Fibroblast of lung (primary cell): ENCODE measurements around the gene LDLRAD4. TPM values are rescaled to one million over a fixed set of nuclear protein-coding genes. Genes with fewer than 3 reads are reported as not detected.

Experiments
- DNase-seq, 2 donors: peaks; one replicate each; pipeline versions ENCODE4 v3.0.0 to v3.0.0-alpha.2; 2010; ENCODE audit warnings: low read depth in 2 of 2
- H2AFZ ChIP-seq: 2 replicates; pipeline ENCODE4 v1.5.1; 2012; ENCODE audit warnings: low read length, control low read depth, inconsistent platforms
- H3K27ac ChIP-seq: 2 replicates; pipeline ENCODE4 v1.5.1; 2011; ENCODE audit warnings: low read length, control low read depth; ENCODE audit not compliant: insufficient read depth
- H3K27me3 ChIP-seq: 2 replicates; pipeline ENCODE4 v1.5.1; 2011; ENCODE audit warnings: mild to moderate bottlenecking, low read length; ENCODE audit not compliant: control insufficient read depth, insufficient read depth
- H3K36me3 ChIP-seq: 2 replicates; pipeline ENCODE4 v1.5.1; 2011; ENCODE audit warnings: low read length; ENCODE audit not compliant: control insufficient read depth, insufficient read depth
- H3K4me1 ChIP-seq: 2 replicates; pipeline ENCODE4 v1.5.1; 2011; ENCODE audit warnings: low read length; ENCODE audit not compliant: control insufficient read depth, insufficient read depth; ENCODE audit errors: extremely low read depth
- H3K4me2 ChIP-seq: 2 replicates; pipeline ENCODE4 v1.5.1; 2011; ENCODE audit warnings: low read length, control low read depth; ENCODE audit not compliant: insufficient read depth; ENCODE audit errors: extremely low read depth
- H3K4me3 ChIP-seq, 4 experiments: fragments of 200-600 bp in 1 of 4; sonication (generic) in 1 of 4; replicated peaks in 1 of 4; 2 replicates each; pipeline ENCODE4 v1.5.1; 2011 to 2016; ENCODE audit warnings: low read length in 4 of 4, low read depth in 3 of 4, mild to moderate bottlenecking in 3 of 4, control low read depth in 2 of 4, inconsistent platforms in 1 of 4, mixed read lengths in 1 of 4; ENCODE audit not compliant: insufficient read depth in 1 of 4; ENCODE audit errors: control extremely low read depth in 1 of 4
- H3K79me2 ChIP-seq: 2 replicates; pipeline ENCODE4 v1.5.1; 2012; ENCODE audit warnings: mild to moderate bottlenecking, low read length, inconsistent platforms; ENCODE audit not compliant: control insufficient read depth, insufficient read depth
- H3K9ac ChIP-seq: 2 replicates; pipeline ENCODE4 v1.5.1; 2011; ENCODE audit warnings: mild to moderate bottlenecking, low read length, control low read depth; ENCODE audit not compliant: insufficient read depth
- H3K9me3 ChIP-seq: 2 replicates; pipeline ENCODE4 v1.5.1; 2012; ENCODE audit warnings: low read depth, low read length; ENCODE audit not compliant: control insufficient read depth, insufficient read depth
- H4K20me1 ChIP-seq: 2 replicates; pipeline ENCODE4 v1.5.1; 2011; ENCODE audit warnings: low read length; ENCODE audit not compliant: control insufficient read depth, insufficient read depth; ENCODE audit errors: extremely low read depth
- EZH2 ChIP-seq: IDR thresholded peaks from 2 replicates; pipeline ENCODE4 v1.5.1; 2012; ENCODE audit warnings: low read length, control low read depth, mild to moderate bottlenecking; ENCODE audit errors: missing control alignments
- polyA plus RNA-seq, 2 donors: library from polyadenylated mRNA; depleted of rRNA in 1 of 2; stranded (reverse) in 1 of 2; unstranded in 1 of 2; fragments of >200 nt; gene quantifications; 2 replicates each; pipeline ENCODE4 v1.2.1, GENCODE V29; 2011 to 2012; ENCODE audit warnings: missing spikeins in 1 of 2
- total RNA-seq: library from RNA; depleted of rRNA; stranded (reverse); fragments of >200 nt; gene quantifications from 2 replicates; pipeline ENCODE4 v1.2.1, GENCODE V29; 2014
- TF ChIP-seq, protein P1 (sequence below), 2 donors: IDR thresholded peaks in 1 of 2; conservative IDR thresholded peaks in 1 of 2; 1 replicate in 1 of 2; 2 replicates in 1 of 2; pipeline ENCODE4 v1.5.1; 2011 to 2012; ENCODE audit warnings: low read length in 2 of 2, control low read depth in 1 of 2, inconsistent platforms in 1 of 2, low read depth in 1 of 2, mild to moderate bottlenecking in 1 of 2

LDLRAD4 gene
- total and polyA plus RNA-seq, 2 donors (not counting 1 experiment from before 2014, with no cell fraction given), result not detected

DNA sequence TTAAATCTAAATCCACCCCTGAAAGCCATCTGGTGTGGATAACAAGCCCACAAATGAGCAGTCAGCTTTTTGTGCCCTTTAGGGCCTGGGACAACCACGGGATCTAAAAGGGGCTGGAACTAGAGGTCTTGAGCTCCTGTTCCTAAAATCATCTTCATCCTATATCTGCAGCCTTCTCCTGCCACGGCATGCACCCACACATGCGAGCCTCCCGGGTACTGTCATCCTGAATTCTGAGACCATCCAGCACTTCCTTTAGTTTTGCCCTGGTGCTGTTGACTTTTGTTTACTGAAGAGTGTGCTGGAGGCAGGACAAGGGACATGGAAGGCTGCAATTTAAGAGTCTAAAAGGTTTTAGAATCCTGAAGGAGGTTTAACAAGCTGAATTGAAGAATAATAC is 324.6 kb downstream of the LDLRAD4 start:
- DNase-seq, result no peak
- Histone ChIP-seq H3K9ac (no peak overlapping the region), H3K9me3 (no peaks in the 10 kb centered on the region), H3K4me3 (no peak overlapping the region), H3K36me3 (no peaks in the 10 kb centered on the region), H4K20me1 (no peaks in the 10 kb centered on the region), H3K79me2 (no peaks in the 10 kb centered on the region), H3K27ac (no peak overlapping the region), H3K4me1 (no peaks in the 10 kb centered on the region), H3K4me2 (no peak overlapping the region), H2AFZ (no peak overlapping the region), H3K27me3 (no peaks in the 10 kb centered on the region)
- TF ChIP-seq EZH2, result no peak
- TF ChIP-seq, protein P1, sequence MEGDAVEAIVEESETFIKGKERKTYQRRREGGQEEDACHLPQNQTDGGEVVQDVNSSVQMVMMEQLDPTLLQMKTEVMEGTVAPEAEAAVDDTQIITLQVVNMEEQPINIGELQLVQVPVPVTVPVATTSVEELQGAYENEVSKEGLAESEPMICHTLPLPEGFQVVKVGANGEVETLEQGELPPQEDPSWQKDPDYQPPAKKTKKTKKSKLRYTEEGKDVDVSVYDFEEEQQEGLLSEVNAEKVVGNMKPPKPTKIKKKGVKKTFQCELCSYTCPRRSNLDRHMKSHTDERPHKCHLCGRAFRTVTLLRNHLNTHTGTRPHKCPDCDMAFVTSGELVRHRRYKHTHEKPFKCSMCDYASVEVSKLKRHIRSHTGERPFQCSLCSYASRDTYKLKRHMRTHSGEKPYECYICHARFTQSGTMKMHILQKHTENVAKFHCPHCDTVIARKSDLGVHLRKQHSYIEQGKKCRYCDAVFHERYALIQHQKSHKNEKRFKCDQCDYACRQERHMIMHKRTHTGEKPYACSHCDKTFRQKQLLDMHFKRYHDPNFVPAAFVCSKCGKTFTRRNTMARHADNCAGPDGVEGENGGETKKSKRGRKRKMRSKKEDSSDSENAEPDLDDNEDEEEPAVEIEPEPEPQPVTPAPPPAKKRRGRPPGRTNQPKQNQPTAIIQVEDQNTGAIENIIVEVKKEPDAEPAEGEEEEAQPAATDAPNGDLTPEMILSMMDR (conservative IDR thresholded peaks at IDR 0.05 in 1 of 2, IDR thresholded peaks at IDR 0.05 in 1 of 2; ENCODE audit: low read depth in 1 of 2, low read length in 2 of 2), result no peak

DNA sequence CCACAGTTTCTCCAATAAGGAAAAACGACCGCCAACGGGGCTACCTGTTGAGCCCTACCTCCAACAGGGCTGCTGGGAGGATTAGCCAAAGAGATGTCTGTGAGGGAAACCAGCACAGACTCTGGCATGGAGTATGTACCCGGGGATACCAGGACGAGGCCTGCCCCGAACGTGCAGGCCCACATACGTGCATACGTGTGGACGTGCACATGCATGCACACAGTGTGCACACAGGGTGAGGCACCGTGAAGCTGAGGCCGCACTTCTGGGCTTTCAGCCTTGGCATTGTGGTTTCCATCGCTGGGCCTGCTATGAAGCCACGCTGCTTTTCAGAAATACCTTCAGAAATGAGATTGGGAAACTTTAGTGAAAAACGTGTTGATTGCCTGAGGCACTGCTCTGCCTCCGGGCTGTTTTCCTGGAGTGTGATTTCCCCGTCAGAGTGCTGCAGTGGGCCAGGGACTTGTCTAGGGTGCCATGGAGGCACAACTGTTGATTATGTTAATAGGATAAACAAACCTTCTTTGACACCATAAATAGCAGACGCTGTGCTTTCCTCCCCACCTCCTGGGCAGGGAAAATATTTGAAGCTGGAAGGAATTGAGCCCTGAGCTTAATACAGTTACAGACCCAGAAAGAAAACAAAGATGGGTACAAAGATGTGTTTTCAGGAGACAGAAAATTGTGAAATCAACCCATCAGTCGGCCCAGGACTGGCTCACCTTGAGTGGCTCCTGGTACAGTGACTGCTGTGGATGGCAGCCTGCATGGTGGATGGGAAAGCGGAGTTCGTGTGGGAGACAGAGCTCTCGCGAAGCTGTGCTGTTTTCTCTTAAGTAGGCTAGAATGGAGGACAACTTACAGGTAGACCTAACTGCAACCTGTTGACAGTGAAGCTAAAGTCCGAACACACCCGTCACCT is 325.5 kb downstream of the LDLRAD4 start:
- TF ChIP-seq EZH2, result no peak
- TF ChIP-seq, protein P1 (conservative IDR thresholded peaks at IDR 0.05 in 1 of 2, IDR thresholded peaks at IDR 0.05 in 1 of 2; ENCODE audit: low read depth in 1 of 2, low read length in 2 of 2), result no peak
- no peaks in the 10 kb centered on the region for H3K4me1 ChIP-seq
- H3K27me3 ChIP-seq, result no peaks in the 10 kb centered on the region
- H3K79me2 ChIP-seq, result no peaks in the 10 kb centered on the region
- no peak overlapping the region for H2AFZ ChIP-seq
- no peak for DNase-seq
- H4K20me1 ChIP-seq, result no peaks in the 10 kb centered on the region
- no peaks in the 10 kb centered on the region for H3K36me3 ChIP-seq
- no peaks in the 10 kb centered on the region for H3K9me3 ChIP-seq
- no peak overlapping the region for H3K4me2 ChIP-seq
- H3K4me3 ChIP-seq, result no peak overlapping the region
- H3K9ac ChIP-seq, result no peak overlapping the region
- H3K27ac ChIP-seq, result no peak overlapping the region

DNA sequence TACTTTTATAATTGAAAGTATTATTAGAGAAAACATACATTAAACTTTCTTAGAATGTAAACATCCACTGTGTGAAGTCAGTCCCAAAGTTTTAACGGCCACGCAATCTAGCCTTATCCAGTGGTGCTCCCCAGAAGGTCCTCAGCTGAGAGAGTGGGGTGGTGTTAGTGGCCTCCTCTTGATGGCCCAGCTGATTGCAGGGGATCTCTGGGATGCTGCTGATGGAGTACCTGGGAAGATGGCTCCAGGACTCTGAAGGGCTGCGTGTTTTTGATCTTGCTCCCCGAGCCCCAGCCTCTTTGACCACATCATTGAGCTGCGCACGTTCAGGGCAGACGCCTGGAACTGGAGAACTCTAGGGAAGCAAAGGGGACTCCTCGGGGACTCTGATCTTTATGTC is 326.4 kb downstream of the LDLRAD4 start:
- Histone ChIP-seq H3K9me3 (no peaks in the 10 kb centered on the region), H3K27me3 (no peaks in the 10 kb centered on the region), H3K36me3 (no peaks in the 10 kb centered on the region), H3K4me3 (no peak overlapping the region), H3K27ac (no peak overlapping the region), H2AFZ (no peak overlapping the region), H4K20me1 (no peaks in the 10 kb centered on the region), H3K9ac (no peak overlapping the region), H3K4me2 (no peak overlapping the region), H3K79me2 (no peaks in the 10 kb centered on the region), H3K4me1 (no peaks in the 10 kb centered on the region)
- no peak for TF ChIP-seq EZH2
- TF ChIP-seq, protein P1 (conservative IDR thresholded peaks at IDR 0.05 in 1 of 2, IDR thresholded peaks at IDR 0.05 in 1 of 2; ENCODE audit: low read depth in 1 of 2, low read length in 2 of 2), result no peak
- DNase-seq, result no peak
